Body of pancreas (tissue), 4 donors: ENCODE data around the gene KLLN. TPM values are rescaled to one million over a fixed set of nuclear protein-coding genes. Genes with fewer than 3 reads are reported as not detected.
"Not testable (repeated sequence)": the region's sequence is repeated elsewhere in the genome, so short reads cannot be mapped to it uniquely, and the experiment has no call there.

Source experiments
- ATAC-seq: fragments of 150-250 bp; one replicate; pipeline ENCODE4 v1.9.1; 2016
- DNase-seq, 4 donors: peaks; one replicate each; pipeline ENCODE4 v3.0.0-alpha.2; 2019
- H3K27ac ChIP-seq, 4 donors: fragments of 200-600 bp; sonication (generic); 1 replicate in 3 of 4; 2 replicates in 1 of 4; pipeline versions ENCODE4 v1.5.1 to v1.6.1; 2016 to 2019; ENCODE audit warnings: mild to moderate bottlenecking in 1 of 4, mixed read lengths in 1 of 4, moderate library complexity in 1 of 4
- H3K27me3 ChIP-seq, 2 donors: fragments of 200-600 bp; sonication (generic); one replicate each; pipeline ENCODE4 v1.6.0; 2016; ENCODE audit warnings: mild to moderate bottlenecking in 1 of 2
- H3K36me3 ChIP-seq, 2 donors: fragments of 200-600 bp; sonication (generic); replicated peaks in 1 of 2; 2 replicates each; pipeline ENCODE4 v1.5.1; 2016; ENCODE audit warnings: low read depth in 2 of 2; ENCODE audit not compliant: insufficient read depth in 1 of 2
- H3K4me1 ChIP-seq: fragments of 200-600 bp; sonication (generic); one replicate; pipeline ENCODE4 v1.6.0; 2016
- H3K4me3 ChIP-seq, 2 donors: fragments of 200-600 bp; sonication (generic); 1 replicate in 1 of 2; 2 replicates in 1 of 2; pipeline ENCODE4 v1.5.1; 2016 to 2019
- H3K9me3 ChIP-seq, 3 donors: fragments of 200-600 bp; sonication (generic); 1 replicate in 2 of 3; 2 replicates in 1 of 3; pipeline ENCODE4 v1.5.1; 2016
- CTCF ChIP-seq, 7 experiments: fragments of 450-650 bp in 4 of 7; fragments of 200-600 bp in 3 of 7; sonication (generic) in 3 of 7; IDR thresholded peaks; one replicate each; pipeline ENCODE4 v1.5.1; 2016 to 2019; ENCODE audit warnings: antibody characterized with exemption in 7 of 7
- POLR2A ChIP-seq, 3 donors: fragments of 450-650 bp; IDR thresholded peaks; one replicate each; pipeline ENCODE4 v1.6.1; 2016; ENCODE audit warnings: antibody characterized with exemption in 3 of 3, mild to moderate bottlenecking in 2 of 3
- WGBS, 2 donors: methylation state at CpG; one replicate each; pipeline ENCODE4 v1.1.5; 2017; 5-methylcytosine and 5-hydroxymethylcytosine counted together
- intact Hi-C: fragments of 100-400 bp; cut with DNase I; formaldehyde crosslinking; loops from one replicate; pipeline ENCODE4 v1.15.1; 2023
- total RNA-seq, 2 donors: library from RNA; depleted of rRNA; stranded (reverse); fragments of >200 nt; gene quantifications; one replicate each; pipeline ENCODE4 v1.1.0, GENCODE V29; 2016

The KLLN gene
- total RNA-seq, 2 donors from 2014 or later: 0.78 to 0.99 TPM

GRCh38 chr10:87866412-87866974 lies 3.2 kb upstream of the KLLN start:
- ATAC-seq (no peak), DNase-seq (no peak)
- no peaks in the 10 kb centered on the region for H3K9me3 ChIP-seq
- intact Hi-C loops: no loop called here
- TF ChIP-seq POLR2A (IDR thresholded peaks at IDR 0.05): no peak
- TF ChIP-seq CTCF (IDR thresholded peaks at IDR 0.05): no peak
- WGBS, 2 donors: 1% methylated on average over 3 of the region's 3 CpGs
- H3K36me3 ChIP-seq: no peaks in the 10 kb centered on the region
- H3K4me1 ChIP-seq: peaks cover 33% of the 10 kb centered on the region
- H3K4me3 ChIP-seq: peak overlapping the region; percentile 12 to 83
- H3K27me3 ChIP-seq: no peaks in the 10 kb centered on the region
- H3K27ac ChIP-seq: peak overlapping the region in 3 of 4 donors; percentile 96 to 99 (median 99)

- no peak for DNase-seq
- H3K27ac ChIP-seq: peak overlapping the region; percentile 13 to 99 (median 98)
- peak overlapping the region; percentile 81 to 83 for H3K4me3 ChIP-seq
- no peaks in the 10 kb centered on the region for H3K36me3 ChIP-seq
- TF ChIP-seq CTCF (IDR thresholded peaks at IDR 0.05): no peak
- TF ChIP-seq POLR2A (IDR thresholded peaks at IDR 0.05): no peak
- WGBS, 2 donors: 1% methylated on average over 4 of the region's 4 CpGs
- peaks cover 33% of the 10 kb centered on the region for H3K4me1 ChIP-seq
- no peak for ATAC-seq
- no peaks in the 10 kb centered on the region for H3K27me3 ChIP-seq
- intact Hi-C loops: no loop called here
- no peaks in the 10 kb centered on the region for H3K9me3 ChIP-seq
Observed at GRCh38 chr10:87865241-87865881, 2.0 kb upstream of the KLLN start.

- DNase-seq: no peak
- 0 to 1% methylated on average over 16 of the region's 16 CpGs for WGBS, 2 donors
- ATAC-seq: no peak
- peak overlapping the region; percentile 81 to 83 for H3K4me3 ChIP-seq
- no peaks in the 10 kb centered on the region for H3K27me3 ChIP-seq
- H3K27ac ChIP-seq: peak overlapping the region; percentile 91 to 99 (median 98)
- intact Hi-C loops: no loop called here
- peaks cover 30% of the 10 kb centered on the region for H3K4me1 ChIP-seq
- no peak for TF ChIP-seq POLR2A (IDR thresholded peaks at IDR 0.05)
- no peak for TF ChIP-seq CTCF (IDR thresholded peaks at IDR 0.05)
- no peaks in the 10 kb centered on the region for H3K9me3 ChIP-seq
- H3K36me3 ChIP-seq: no peaks in the 10 kb centered on the region
Observed at GRCh38 chr10:87864496-87865059, 1.2 kb upstream of the KLLN start.

- peak in 1 of 3 donors; percentile 12 for TF ChIP-seq POLR2A (IDR thresholded peaks at IDR 0.05)
- 0 to 2% methylated on average over 13 to 44 of the region's 47 CpGs for WGBS, 2 donors
- peak overlapping the region; percentile 81 to 83 for H3K4me3 ChIP-seq
- H3K36me3 ChIP-seq, intact Hi-C loops, H3K27me3 ChIP-seq, H3K9me3 ChIP-seq, ATAC-seq: not testable (repeated sequence)
- peak overlapping the region; percentile 91 to 99 (median 98) for H3K27ac ChIP-seq
- H3K4me1 ChIP-seq: peaks cover 26% of the 10 kb centered on the region
- DNase-seq: peak; percentile 29 to 54 (median 32)
Observed at GRCh38 chr10:87863951-87864495, 690 bp upstream of the KLLN start.

GRCh38 chr10:87862679-87863052 lies 667 bp downstream of the KLLN start:
- 0% methylated on average over 16 to 21 of the region's 21 CpGs for WGBS, 2 donors
- H3K36me3 ChIP-seq: no peaks in the 10 kb centered on the region
- DNase-seq (no peak), ATAC-seq (peak; percentile 7)
- TF ChIP-seq POLR2A (IDR thresholded peaks at IDR 0.05): no peak
- TF ChIP-seq CTCF (IDR thresholded peaks at IDR 0.05): no peak
- intact Hi-C loops: no loop called here
- peaks cover 16% of the 10 kb centered on the region for H3K4me1 ChIP-seq
- H3K9me3 ChIP-seq: no peaks in the 10 kb centered on the region
- no peaks in the 10 kb centered on the region for H3K27me3 ChIP-seq
- peak overlapping the region; percentile 81 to 83 for H3K4me3 ChIP-seq
- H3K27ac ChIP-seq: peak overlapping the region; percentile 91 to 99 (median 98)
